Peyer's patch (tissue), 4 donors: ENCODE results near the gene SLC25A48.

Experiments
- POLR2A ChIP-seq, 2 donors: fragments of 450-650 bp; IDR thresholded peaks; one replicate each; pipeline ENCODE4 v1.5.1; 2017; ENCODE audit warnings: antibody characterized with exemption in 2 of 2, mild to moderate bottlenecking in 2 of 2, moderate library complexity in 2 of 2
- TF ChIP-seq, protein P1 (sequence below), 6 experiments: fragments of 450-650 bp in 4 of 6; fragments of 200-600 bp in 2 of 6; sonication (generic) in 1 of 6; IDR thresholded peaks; one replicate each; pipeline ENCODE4 v1.5.1; 2017 to 2019; ENCODE audit warnings: antibody characterized with exemption in 6 of 6, mild to moderate bottlenecking in 3 of 6, moderate library complexity in 1 of 6

DNA sequence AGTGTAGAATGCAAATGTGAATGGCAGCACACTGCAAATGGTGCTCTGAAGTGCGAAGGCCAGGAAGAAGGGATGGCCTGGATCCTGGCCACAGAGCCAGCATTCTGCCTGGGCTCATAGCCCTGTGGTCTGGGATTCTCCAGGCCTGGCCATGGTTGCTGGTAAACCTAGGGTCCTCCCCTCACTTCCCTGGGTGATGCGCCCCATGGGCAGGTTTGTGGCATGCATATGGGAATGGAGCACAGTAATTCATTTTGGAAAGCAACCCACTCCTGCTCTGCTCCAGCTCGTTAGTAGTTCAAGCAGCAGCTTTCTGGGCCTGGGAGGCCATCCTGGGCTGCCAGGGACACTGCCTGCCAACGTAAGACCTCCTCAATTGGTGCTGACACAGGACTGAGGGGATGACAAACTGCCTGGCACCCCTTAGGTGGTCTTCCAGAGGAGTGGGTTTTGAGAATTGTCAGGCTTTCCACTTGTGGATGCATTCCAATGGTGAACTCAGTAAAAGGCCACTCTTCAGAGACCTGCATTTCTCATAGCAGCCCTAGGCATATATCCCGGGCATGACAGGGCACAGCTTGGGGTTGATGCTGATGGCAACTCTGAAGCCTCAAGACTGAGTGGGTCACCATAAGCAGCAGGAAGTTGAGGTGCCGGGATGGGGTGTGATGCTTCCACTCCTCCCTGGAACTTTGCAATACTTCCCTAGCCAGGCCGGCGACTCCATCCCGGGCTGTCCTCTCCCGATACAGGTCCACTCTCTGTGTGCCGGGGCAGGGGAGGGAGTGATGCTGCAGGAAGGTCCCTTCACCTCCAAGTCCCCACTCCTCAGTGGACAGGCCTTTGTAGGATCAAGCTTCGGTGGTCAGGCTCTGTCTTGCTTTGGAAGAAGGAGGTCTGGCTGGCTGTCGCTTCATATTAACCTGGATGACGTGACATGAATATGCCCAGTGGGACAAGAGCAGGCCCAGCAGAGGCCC lies 1.2 kb upstream of the SLC25A48 start:
- TF ChIP-seq, protein P1, sequence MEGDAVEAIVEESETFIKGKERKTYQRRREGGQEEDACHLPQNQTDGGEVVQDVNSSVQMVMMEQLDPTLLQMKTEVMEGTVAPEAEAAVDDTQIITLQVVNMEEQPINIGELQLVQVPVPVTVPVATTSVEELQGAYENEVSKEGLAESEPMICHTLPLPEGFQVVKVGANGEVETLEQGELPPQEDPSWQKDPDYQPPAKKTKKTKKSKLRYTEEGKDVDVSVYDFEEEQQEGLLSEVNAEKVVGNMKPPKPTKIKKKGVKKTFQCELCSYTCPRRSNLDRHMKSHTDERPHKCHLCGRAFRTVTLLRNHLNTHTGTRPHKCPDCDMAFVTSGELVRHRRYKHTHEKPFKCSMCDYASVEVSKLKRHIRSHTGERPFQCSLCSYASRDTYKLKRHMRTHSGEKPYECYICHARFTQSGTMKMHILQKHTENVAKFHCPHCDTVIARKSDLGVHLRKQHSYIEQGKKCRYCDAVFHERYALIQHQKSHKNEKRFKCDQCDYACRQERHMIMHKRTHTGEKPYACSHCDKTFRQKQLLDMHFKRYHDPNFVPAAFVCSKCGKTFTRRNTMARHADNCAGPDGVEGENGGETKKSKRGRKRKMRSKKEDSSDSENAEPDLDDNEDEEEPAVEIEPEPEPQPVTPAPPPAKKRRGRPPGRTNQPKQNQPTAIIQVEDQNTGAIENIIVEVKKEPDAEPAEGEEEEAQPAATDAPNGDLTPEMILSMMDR (IDR thresholded peaks at IDR 0.05) = no peak
- TF ChIP-seq POLR2A (IDR thresholded peaks at IDR 0.05) = no peak
